Stimulated activated CD8-positive, alpha-beta memory T cell treated with anti-CD3 and anti-CD28 coated beads, Interleukin-4, amount 100 ng/mL, for 48 hours (primary cell): Measurements from ENCODE around the gene SPPL3.
"Not testable (repeated sequence)": the region's sequence is repeated elsewhere in the genome, so short reads cannot be mapped to it uniquely, and the experiment has no call there.

Source experiments
- DNase-seq: peaks from one replicate; pipeline ENCODE4 v3.0.0-alpha.2; 2020

The SPPL3 gene

DNA sequence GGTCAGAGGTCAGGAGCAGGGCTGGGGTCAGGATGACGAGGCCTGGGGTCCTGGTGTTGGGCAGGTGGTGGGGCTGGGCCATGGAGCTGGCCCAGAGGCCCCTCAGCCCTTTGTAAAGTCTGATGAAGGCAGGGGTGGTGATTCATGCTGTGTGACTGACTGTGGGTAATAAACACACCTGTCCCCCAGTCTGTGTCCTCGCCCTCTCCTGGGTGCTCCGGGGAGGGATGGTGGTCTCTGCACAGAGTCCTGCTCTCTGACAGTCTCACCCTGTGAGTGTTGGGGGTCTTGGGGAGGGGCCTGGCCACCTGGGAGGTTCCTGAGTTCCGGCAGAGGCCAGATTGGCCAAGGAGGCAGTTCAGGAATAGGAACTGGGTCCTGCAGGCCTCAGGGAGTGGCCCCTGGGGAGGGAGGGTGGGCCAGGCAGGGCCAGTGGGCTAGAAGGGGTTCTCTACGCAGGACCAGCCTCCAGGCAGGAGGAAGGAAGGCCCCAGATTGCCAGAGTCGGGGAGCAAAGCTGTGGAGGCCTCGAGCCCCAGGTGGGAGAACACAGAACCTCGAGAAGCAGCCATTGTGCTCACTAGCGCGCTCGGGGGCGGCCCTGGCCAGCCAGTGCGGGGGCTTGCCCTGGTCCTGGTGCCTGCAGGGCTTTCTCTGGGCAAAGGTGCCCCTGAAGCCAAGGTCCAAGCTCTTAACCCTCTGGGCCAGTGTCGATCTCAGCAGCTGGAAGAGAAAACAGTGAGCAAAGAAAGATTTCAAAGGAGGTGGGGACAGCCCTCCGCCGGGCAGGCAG lies 164.1 kb downstream of the SPPL3 start:
- DNase-seq = no peak

DNA sequence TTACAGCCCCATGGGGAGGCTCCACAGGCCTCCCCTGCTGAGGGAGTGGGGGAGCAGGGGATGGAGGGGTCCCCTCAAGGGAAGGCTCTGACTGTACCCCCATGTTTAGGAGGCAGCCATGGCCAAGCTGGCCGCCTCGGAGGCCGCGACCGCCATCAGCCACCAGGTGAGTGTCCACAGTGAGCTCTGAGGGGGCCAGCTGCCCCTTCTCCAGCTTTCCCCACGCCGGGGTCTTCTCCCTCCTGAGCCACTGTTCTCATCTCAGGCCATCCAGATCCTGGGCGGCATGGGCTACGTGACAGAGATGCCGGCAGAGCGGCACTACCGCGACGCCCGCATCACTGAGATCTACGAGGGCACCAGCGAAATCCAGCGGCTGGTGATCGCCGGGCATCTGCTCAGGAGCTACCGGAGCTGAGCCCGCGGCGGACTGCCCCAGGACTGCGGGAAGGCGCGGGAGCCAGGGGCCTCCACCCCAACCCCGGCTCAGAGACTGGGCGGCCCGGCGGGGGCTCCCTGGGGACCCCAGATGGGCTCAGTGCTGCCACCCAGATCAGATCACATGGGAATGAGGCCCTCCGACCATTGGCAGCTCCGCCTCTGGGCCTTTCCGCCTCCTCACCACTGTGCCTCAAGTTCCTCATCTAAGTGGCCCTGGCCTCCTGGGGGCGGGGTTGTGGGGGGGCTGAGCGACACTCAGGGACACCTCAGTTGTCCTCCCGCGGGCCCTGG lies 165.0 kb downstream of the SPPL3 start:
- no peak for DNase-seq

DNA sequence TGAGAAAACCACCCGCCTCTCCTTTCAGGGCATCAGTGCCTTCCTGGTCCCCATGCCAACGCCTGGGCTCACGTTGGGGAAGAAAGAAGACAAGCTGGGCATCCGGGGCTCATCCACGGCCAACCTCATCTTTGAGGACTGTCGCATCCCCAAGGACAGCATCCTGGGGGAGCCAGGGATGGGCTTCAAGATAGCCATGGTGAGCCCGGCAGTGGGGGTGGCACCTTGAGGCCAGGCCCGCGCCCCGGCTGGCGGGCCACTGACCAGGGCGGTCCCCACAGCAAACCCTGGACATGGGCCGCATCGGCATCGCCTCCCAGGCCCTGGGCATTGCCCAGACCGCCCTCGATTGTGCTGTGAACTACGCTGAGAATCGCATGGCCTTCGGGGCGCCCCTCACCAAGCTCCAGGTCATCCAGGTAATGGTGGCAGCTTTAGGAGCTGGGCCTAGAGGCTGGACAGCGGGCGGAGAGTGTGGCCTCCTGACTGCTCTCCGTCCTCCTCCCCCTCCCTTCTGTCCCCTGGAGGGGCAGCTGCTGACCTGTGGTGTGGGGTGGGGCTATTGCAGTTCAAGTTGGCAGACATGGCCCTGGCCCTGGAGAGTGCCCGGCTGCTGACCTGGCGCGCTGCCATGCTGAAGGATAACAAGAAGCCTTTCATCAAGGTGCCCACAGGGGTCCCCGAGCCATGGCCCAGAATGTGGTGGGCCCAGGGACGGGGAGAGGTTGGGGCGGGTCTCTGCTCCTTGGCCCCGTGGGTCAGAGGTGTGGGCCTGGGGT lies 165.7 kb downstream of the SPPL3 start:
- no peak for DNase-seq

DNA sequence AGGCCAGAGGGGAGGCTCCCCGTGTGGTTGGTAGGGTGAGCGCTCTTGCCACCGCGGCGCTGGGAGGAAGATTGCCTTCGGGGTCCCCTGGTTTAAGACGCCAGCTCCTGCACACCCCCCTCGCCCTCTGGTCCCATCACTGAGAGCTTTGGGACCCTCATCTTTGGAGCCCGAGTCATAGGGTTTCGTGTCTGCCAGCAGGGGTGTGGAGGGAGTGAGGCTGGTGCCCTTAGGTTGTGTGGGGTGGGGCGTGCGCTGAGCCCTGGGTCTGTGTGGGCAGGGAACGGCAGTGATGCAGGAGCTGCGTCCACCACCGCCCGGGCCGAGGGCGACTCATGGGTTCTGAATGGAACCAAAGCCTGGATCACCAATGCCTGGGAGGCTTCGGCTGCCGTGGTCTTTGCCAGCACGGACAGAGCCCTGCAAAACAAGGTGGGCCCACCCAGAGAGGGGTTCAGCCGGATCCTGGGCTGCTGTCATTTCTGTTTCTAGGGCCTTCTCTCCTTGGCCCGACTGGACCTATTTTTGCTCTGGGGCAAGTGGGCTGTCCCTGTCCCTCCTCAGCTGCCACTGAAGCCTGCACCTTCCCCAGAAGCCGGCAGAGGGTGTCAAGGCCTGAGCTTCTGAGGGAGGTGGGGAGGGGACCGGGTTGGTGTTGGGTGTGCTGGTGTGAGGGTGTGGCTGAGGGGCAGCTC lies 166.5 kb downstream of the SPPL3 start:
- DNase-seq = no peak

- no peak for DNase-seq
Measured at GRCh38 chr12:120736404-120737331, 167.5 kb downstream of the SPPL3 start.

DNA sequence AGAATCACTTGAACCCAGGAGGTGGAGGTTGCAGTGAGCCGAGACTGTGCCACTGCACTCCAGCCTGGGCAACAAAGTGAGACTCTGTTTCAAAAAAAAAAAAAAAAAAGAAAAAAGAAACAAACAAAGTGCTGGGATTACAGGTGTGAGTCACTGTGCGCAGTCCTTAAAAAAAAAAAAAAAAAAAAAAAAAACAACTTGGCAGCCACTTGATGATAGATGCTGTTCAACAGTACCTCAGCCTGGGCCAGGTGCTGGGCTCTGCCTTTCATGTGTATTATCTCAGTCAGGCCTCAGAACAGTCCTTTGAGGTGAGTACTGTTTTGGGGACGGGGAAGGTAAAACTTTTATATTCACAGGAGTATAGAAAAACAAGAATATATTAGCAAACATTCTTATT lies 169.0 kb downstream of the SPPL3 start:
- no peak for DNase-seq

GRCh38 chr12:120734210-120734609 lies 169.9 kb downstream of the SPPL3 start:
- DNase-seq = no peak

GRCh38 chr12:120733574-120733973 lies 170.6 kb downstream of the SPPL3 start:
- no peak for DNase-seq

DNA sequence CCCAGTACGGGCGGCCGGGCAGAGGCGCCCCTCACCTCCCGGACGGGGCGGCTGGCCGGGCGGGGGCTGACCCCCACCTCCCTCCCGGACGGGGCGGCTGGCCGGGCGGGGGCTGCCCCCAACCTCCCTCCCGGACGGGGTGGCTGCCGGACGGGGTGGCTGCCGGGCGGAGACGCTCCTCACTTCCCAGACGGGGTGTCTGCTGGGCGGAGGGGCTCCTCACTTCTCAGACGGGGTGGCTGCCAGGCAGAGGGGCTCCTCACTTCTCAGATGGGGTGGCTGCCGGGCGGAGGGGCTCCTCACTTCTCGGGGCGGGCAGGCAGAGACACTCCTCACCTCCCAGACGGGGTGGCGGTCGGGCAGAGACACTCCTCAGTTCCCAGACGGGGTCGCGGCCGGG lies 172.0 kb downstream of the SPPL3 start:
- DNase-seq = not testable (repeated sequence)

- DNase-seq = no peak
Measured at GRCh38 chr12:120726961-120727360, 177.2 kb downstream of the SPPL3 start.

GRCh38 chr12:120726510-120726793 lies 177.7 kb downstream of the SPPL3 start:
- no peak for DNase-seq

- peak; percentile 94 for DNase-seq
Measured at GRCh38 chr12:120725659-120726509, 178.3 kb downstream of the SPPL3 start, which contains the start of gene ACADS. Gene ACADS (plus strand): TSS chr12:120725826. CDS start chr12:120725886, 60 bp downstream.

- no peak for DNase-seq
Measured at GRCh38 chr12:120725151-120725658, 179.0 kb downstream of the SPPL3 start.

- DNase-seq = no peak
Measured at GRCh38 chr12:120724720-120725119, 179.4 kb downstream of the SPPL3 start.

GRCh38 chr12:120722784-120723183 lies 181.4 kb downstream of the SPPL3 start:
- no peak for DNase-seq

DNA sequence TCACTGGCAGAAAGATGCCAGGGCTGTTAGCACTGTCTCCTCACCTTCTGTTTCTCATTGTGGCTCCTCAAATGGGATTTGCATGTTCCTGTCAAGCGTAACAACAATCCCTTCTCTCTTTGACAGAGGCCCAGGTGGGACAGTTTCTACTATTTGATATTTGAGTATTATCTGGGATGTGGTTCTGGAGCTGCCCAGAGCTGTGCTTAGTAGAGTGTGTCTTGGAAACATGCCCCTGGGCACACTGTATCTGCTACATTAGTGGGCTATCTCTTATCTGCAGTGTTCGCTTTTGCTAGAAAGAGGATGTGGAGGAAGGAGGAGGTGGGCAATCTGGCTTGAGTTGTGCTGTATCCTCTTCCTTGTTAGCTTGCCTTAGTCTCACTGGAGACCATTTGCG lies 182.3 kb downstream of the SPPL3 start:
- no peak for DNase-seq

GRCh38 chr12:120720987-120721801 lies 183.0 kb downstream of the SPPL3 start:
- no peak for DNase-seq

GRCh38 chr12:120720234-120720986 lies 183.7 kb downstream of the SPPL3 start:
- no peak for DNase-seq
